ENCODE measurements around the gene AKAP5.

- TF ChIP-seq CTCF (optimal IDR thresholded peaks at IDR 0.05 in 1 of 3, IDR thresholded peaks at IDR 0.05 in 1 of 3, conservative IDR thresholded peaks at IDR 0.05 in 1 of 3; ENCODE audit: extremely low read depth in 1 of 3, insufficient read depth in 2 of 3, low read length in 3 of 3), result no peak
- no peak for TF ChIP-seq EZH2 (IDR thresholded peaks at IDR 0.05; ENCODE audit: low read length)
These were observed 37.2 kb downstream of the AKAP5 start for GRCh38 chr14:64502456-64502855.

Measured in keratinocyte (primary cell).